ENCODE results near the gene FGF14.

DNA sequence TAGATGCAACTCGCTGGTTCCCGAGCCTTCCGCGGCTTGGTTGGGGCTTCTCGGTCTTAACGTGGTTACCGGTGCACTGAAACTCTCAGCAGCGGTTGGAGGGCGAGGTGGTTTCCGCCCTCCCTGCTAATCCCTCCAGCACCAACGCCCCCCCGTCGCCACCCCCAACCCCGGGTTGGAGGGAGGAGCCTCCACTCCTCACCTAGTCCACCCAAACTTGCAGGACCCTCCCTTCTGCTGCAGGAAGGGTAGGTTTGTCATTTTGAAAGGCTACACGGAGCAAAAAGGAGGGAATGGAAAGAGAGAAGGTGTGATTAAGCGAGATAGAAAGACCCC is 484.4 kb downstream of the FGF14 start:
- TF ChIP-seq, protein P1, sequence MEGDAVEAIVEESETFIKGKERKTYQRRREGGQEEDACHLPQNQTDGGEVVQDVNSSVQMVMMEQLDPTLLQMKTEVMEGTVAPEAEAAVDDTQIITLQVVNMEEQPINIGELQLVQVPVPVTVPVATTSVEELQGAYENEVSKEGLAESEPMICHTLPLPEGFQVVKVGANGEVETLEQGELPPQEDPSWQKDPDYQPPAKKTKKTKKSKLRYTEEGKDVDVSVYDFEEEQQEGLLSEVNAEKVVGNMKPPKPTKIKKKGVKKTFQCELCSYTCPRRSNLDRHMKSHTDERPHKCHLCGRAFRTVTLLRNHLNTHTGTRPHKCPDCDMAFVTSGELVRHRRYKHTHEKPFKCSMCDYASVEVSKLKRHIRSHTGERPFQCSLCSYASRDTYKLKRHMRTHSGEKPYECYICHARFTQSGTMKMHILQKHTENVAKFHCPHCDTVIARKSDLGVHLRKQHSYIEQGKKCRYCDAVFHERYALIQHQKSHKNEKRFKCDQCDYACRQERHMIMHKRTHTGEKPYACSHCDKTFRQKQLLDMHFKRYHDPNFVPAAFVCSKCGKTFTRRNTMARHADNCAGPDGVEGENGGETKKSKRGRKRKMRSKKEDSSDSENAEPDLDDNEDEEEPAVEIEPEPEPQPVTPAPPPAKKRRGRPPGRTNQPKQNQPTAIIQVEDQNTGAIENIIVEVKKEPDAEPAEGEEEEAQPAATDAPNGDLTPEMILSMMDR (conservative IDR thresholded peaks at IDR 0.05), result no peak
- no peak for TF ChIP-seq ZFX (IDR thresholded peaks at IDR 0.05)

All from C4-2B (cell line).